GM12878 (cell line): ENCODE data around the gene CYP4V2.

Experiments used
- POLR2AphosphoS5 ChIP-seq: IDR thresholded peaks from 2 replicates; pipeline ENCODE4 v1.6.1; 2011; ENCODE audit warnings: mild to moderate bottlenecking, low read length, inconsistent platforms
- SMAD1 ChIP-seq: fragments of 450-650 bp; IDR thresholded peaks from 2 replicates; pipeline ENCODE4 v1.6.1; 2018; ENCODE audit warnings: mild to moderate bottlenecking, low read depth; ENCODE audit not compliant: partially characterized antibody

DNA sequence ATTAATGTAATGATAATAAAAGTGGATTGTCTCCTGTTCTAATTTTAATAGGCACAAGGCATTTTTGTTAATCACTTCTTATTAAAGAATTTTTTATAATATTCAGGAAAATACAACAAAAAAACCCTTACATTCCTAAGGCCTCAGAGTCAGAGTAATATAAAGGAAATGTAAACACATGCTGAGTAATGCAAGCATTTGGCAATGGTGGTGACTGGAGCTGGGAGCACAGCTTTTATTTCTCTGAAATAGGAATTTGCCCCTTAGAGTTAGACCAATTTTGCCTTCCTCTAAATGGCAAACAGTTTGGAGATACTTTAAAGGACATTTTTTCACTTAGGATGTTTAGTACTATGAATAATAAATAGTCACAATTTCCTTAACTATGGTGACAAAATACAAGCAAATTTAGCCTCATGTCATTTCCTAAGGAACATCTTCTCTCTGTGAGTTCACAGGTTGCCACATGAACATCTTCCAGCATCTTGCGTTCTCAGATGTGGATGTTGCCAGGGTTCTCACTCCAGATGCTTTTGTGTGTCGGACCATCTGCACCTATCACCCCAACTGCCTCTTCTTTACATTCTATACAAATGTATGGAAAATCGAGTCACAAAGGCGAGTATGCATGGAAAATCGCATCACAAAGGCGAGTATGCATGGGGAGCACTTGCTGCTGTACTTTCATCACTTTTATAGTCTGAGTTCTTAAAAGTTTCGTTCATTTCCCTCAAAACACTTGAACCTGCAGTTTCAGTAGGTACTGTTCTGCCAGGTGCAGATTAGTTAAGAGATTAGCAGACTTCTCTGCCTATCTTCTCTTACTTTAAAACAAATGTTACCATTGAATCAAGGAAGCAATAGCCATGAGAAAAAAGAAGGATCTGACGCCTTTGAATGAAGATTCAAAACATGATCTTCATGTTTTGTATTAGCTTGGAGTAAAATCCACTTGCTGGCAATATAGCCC is 58.7 kb downstream of the CYP4V2 start:
- TF ChIP-seq POLR2AphosphoS5 (no peak), SMAD1 (no peak)
